BE2C (cell line): ENCODE data around the gene SYNE4.

Experiments used
- DNase-seq: peaks from one replicate; pipeline ENCODE4 v3.0.0-alpha.2; 2020
- H3K27me3 ChIP-seq: fragments of 250-450 bp; sonication (Bioruptor Pico); 2 replicates; pipeline ENCODE4 v1.5.1; 2020; ENCODE audit warnings: mild to moderate bottlenecking
- H3K36me3 ChIP-seq: fragments of 250-450 bp; sonication (Bioruptor Pico); 2 replicates; pipeline ENCODE4 v1.5.1; 2020; ENCODE audit warnings: mild to moderate bottlenecking
- H3K4me1 ChIP-seq: fragments of 250-450 bp; sonication (Bioruptor Pico); 2 replicates; pipeline ENCODE4 v1.5.1; 2020
- H3K4me3 ChIP-seq: 2 replicates; pipeline ENCODE4 v1.5.1; 2011; ENCODE audit warnings: low read depth, low read length
- H3K9me3 ChIP-seq: fragments of 250-450 bp; sonication (Bioruptor Pico); 2 replicates; pipeline ENCODE4 v1.5.1; 2020
- CTCF ChIP-seq: IDR thresholded peaks from 2 replicates; pipeline ENCODE4 v1.5.1; 2012; ENCODE audit warnings: mild to moderate bottlenecking, low read depth, low read length

The SYNE4 gene

GRCh38 chr19:36040495-36040894, 31.9 kb upstream of the SYNE4 start:
- Histone ChIP-seq H3K4me3 (no peak overlapping the region), H3K36me3 (0 out of 2 replicates have a peak, but pooled peaks cover 2% of the 10 kb centered on the region), H3K4me1 (peaks cover 3% of the 10 kb centered on the region; the same call in 1 of the 2 replicates), H3K27me3 (no peaks in the 10 kb centered on the region), H3K9me3 (no peaks in the 10 kb centered on the region)
- no peak for TF ChIP-seq CTCF
- no peak for DNase-seq

- H3K9me3 ChIP-seq, result no peaks in the 10 kb centered on the region
- no peak for TF ChIP-seq CTCF
- H3K36me3 ChIP-seq, result no peaks in the 10 kb centered on the region
- peak; percentile 86 for DNase-seq
- peaks cover 9% of the 10 kb centered on the region; the same call in 1 of the 2 replicates for H3K4me1 ChIP-seq
- H3K27me3 ChIP-seq, result no peaks in the 10 kb centered on the region
- peak within 1 kb of the TSS; percentile 77 for H3K4me3 ChIP-seq
Measured at GRCh38 chr19:36032251-36033104, 23.9 kb upstream of the SYNE4 start, which contains the start of gene CLIP3. CLIP3 (minus strand) TSS chr19:36032873; CDS start chr19:36032357, 516 bp downstream.

- Histone ChIP-seq H3K27me3 (no peaks in the 10 kb centered on the region), H3K4me1 (peaks cover 9% of the 10 kb centered on the region; the same call in 1 of the 2 replicates), H3K4me3 (no peak overlapping the region), H3K36me3 (no peaks in the 10 kb centered on the region), H3K9me3 (no peaks in the 10 kb centered on the region)
- no peak for TF ChIP-seq CTCF
- no peak for DNase-seq
Measured at GRCh38 chr19:36031308-36031707, 22.7 kb upstream of the SYNE4 start.

- no peaks in the 10 kb centered on the region for H3K9me3 ChIP-seq
- no peaks in the 10 kb centered on the region; the same call in 1 of the 2 replicates for H3K36me3 ChIP-seq
- H3K4me1 ChIP-seq, result peaks cover 6% of the 10 kb centered on the region; the same call in 1 of the 2 replicates
- no peak for DNase-seq
- no peak overlapping the region for H3K4me3 ChIP-seq
- peak; percentile 21; the same call in 1 of the 2 replicates for TF ChIP-seq CTCF
- H3K27me3 ChIP-seq, result no peaks in the 10 kb centered on the region
Measured at GRCh38 chr19:36030264-36031148, 21.9 kb upstream of the SYNE4 start.

GRCh38 chr19:36028313-36029041, 19.9 kb upstream of the SYNE4 start:
- Histone ChIP-seq H3K36me3 (peaks cover 8% of the 10 kb centered on the region; the same call in 1 of the 2 replicates), H3K9me3 (no peaks in the 10 kb centered on the region)
- no peak for DNase-seq

More at GRCh38 chr19:36028313-36029041, 19.9 kb upstream of the SYNE4 start:
- no peak for TF ChIP-seq CTCF
- no peaks in the 10 kb centered on the region for H3K27me3 ChIP-seq
- H3K4me1 ChIP-seq, result peaks cover 3% of the 10 kb centered on the region; the same call in 1 of the 2 replicates
- H3K4me3 ChIP-seq, result no peak overlapping the region
